Neural crest cell (in vitro differentiated cells): ENCODE measurements around the gene GPATCH8. TPM values are rescaled to one million over a fixed set of nuclear protein-coding genes. Genes with fewer than 3 reads are reported as not detected.

Experiments
- DNase-seq: peaks from one replicate; pipeline ENCODE4 v3.0.0; 2021; ENCODE audit warnings: low read depth, mixed read lengths, low spot score
- H3K27ac Mint-ChIP-seq: one replicate; pipeline ENCODE4 v1.8.0; 2021; ENCODE audit warnings: mild to moderate bottlenecking, mixed read lengths; ENCODE audit not compliant: unreplicated experiment
- H3K27me3 Mint-ChIP-seq: 2 replicates; pipeline ENCODE4 v1.8.0; 2021; ENCODE audit warnings: low read depth, mild to moderate bottlenecking, mixed read lengths
- H3K36me3 Mint-ChIP-seq: 2 replicates; pipeline ENCODE4 v1.8.0; 2021; ENCODE audit warnings: low read depth, mild to moderate bottlenecking, mixed read lengths
- H3K4me1 Mint-ChIP-seq: 2 replicates; pipeline ENCODE4 v1.8.0; 2021; ENCODE audit warnings: mixed read lengths
- H3K4me3 Mint-ChIP-seq: one replicate; pipeline ENCODE4 v1.8.0; 2021; ENCODE audit warnings: mild to moderate bottlenecking, mixed read lengths
- H3K9me3 Mint-ChIP-seq: 2 replicates; pipeline ENCODE4 v1.8.0; 2021; ENCODE audit warnings: mixed read lengths
- total RNA-seq: library from RNA; stranded (reverse); gene quantifications from 2 replicates; pipeline ENCODE4 v1.2.1, GENCODE V29; 2021
- TF ChIP-seq, protein P1 (sequence below): fragments of 200-600 bp; sonication (generic); conservative IDR thresholded peaks from 2 replicates; pipeline ENCODE4 v1.5.0; 2021; ENCODE audit warnings: antibody characterized with exemption, mild to moderate bottlenecking

Gene GPATCH8
- total RNA-seq, 1 donor from 2014 or later = 47.0 TPM

DNA sequence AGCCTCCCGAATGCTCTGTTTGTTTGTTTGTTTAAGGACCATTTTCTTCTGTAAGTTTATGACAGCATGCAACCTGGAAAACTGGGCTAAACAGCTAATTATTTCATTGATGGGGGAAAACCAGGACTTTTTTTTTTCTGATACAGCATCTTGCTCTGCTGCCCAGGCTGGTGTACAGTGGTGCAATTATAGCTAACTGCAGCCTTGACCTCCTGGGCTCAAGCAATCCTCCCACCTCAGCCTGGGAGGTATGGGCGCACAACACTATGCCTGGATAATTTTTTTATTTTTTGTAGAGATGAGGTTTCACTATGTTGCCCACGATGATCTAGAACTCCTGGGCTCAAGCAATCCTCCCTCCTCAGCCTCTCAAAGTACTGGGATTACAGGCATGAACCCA, 37.3 kb downstream of the GPATCH8 start:
- no peak for DNase-seq
- Mint-ChIP-seq H3K36me3 (peaks cover 2% of the 10 kb centered on the region), H3K4me1 (peaks cover 13% of the 10 kb centered on the region), H3K27ac (no peak overlapping the region), H3K4me3 (no peak overlapping the region), H3K9me3 (no peaks in the 10 kb centered on the region), H3K27me3 (no peaks in the 10 kb centered on the region)
- TF ChIP-seq, protein P1, sequence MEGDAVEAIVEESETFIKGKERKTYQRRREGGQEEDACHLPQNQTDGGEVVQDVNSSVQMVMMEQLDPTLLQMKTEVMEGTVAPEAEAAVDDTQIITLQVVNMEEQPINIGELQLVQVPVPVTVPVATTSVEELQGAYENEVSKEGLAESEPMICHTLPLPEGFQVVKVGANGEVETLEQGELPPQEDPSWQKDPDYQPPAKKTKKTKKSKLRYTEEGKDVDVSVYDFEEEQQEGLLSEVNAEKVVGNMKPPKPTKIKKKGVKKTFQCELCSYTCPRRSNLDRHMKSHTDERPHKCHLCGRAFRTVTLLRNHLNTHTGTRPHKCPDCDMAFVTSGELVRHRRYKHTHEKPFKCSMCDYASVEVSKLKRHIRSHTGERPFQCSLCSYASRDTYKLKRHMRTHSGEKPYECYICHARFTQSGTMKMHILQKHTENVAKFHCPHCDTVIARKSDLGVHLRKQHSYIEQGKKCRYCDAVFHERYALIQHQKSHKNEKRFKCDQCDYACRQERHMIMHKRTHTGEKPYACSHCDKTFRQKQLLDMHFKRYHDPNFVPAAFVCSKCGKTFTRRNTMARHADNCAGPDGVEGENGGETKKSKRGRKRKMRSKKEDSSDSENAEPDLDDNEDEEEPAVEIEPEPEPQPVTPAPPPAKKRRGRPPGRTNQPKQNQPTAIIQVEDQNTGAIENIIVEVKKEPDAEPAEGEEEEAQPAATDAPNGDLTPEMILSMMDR = no peak

DNA sequence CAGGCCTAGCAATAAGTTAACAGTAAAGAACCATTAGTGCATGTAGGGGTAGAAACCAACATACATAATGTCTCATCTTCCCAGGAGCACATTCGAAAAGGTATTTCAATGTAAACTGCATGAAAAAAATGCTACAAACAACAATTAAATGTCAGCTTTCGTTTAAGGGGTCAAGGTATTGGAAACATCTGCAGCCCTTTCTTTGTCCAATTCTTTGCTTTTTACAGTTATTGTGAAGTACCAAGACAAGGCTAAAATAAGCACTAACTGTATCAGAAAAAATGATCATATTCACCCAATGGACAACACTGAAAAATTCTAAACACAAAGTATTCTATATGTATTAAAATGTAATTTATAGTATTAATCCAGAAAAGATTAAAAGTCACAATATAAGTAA, 37.9 kb downstream of the GPATCH8 start:
- Mint-ChIP-seq H3K27me3 (no peaks in the 10 kb centered on the region), H3K4me1 (peaks cover 13% of the 10 kb centered on the region), H3K9me3 (no peaks in the 10 kb centered on the region), H3K36me3 (peaks cover 2% of the 10 kb centered on the region), H3K27ac (no peak overlapping the region), H3K4me3 (no peak overlapping the region)
- DNase-seq = no peak
- TF ChIP-seq, protein P1 = no peak

DNA sequence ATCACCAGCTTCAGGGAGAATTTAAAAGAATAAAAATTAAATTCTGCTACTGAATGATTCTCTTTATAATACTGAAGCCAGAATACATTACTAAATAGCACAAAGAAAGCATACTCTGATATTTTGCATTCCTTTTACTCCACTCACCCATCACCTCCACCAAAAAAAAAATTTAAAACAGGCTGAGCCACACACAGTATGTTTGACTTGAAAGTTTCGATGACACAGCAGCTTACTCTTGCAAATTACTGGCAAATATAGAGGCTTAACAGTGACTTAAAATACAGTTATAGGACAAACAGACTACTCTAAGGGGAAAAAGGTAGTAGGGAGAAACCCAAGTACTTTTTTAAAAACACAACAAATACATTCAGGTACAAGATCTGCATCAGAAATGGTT, 39.2 kb downstream of the GPATCH8 start:
- Mint-ChIP-seq H3K36me3 (peaks cover 2% of the 10 kb centered on the region), H3K4me3 (no peak overlapping the region), H3K27me3 (no peaks in the 10 kb centered on the region), H3K9me3 (no peaks in the 10 kb centered on the region), H3K4me1 (peaks cover 13% of the 10 kb centered on the region), H3K27ac (no peak overlapping the region)
- no peak for DNase-seq
- TF ChIP-seq, protein P1 = no peak

DNA sequence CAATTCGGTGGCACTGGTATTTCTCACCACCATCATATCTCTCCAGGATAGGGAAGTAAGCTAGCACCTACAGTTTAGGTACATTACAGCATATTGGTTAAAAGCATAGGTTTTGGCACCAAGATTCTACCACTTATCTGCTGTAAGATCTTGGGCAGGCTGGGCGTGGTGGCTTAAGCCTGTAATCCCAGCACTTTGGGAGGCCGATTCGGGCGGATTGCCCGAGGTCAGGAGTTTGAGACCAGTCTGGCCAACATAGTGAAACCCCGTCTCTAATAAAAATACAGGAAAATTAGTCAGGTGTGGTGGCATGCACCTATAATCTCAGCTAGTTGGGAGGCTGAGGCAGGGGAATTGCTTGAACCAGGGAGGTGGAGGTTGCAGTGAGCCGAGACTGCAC, 51.4 kb downstream of the GPATCH8 start:
- DNase-seq = no peak

DNA sequence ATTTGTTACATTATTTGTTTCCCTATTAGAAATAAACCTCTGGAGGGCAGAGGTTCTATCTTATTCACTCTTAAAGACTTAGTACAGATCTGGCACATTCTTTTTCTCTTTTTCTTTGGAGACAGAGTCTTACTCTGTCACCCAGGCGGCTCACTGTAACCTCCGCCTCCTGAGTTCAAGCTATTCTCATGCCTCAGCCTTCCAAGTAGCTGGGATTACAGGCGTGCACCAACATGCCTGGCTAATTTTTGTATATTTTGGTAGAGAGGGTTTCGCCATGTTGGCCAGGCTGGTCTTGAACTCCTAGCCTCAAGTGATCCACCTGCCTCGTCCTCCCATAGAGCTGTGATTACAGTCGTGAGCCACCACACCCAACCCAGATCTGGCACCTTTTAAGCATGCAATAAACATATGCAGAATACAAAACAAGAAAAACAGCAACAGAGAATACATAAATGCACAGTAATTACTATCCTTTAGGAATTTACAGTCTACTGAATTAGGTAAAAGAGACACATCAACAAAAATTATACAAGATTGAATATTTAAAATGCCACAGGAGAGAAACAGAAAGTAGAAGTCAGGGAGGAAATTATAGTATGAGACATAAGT, 52.1 kb downstream of the GPATCH8 start:
- no peaks in the 10 kb centered on the region for H3K9me3 Mint-ChIP-seq
- no peak overlapping the region for H3K27ac Mint-ChIP-seq
- no peaks in the 10 kb centered on the region for H3K36me3 Mint-ChIP-seq
- no peaks in the 10 kb centered on the region for H3K4me1 Mint-ChIP-seq
- TF ChIP-seq, protein P1 = no peak
- H3K27me3 Mint-ChIP-seq = no peaks in the 10 kb centered on the region
- DNase-seq = no peak
- H3K4me3 Mint-ChIP-seq = no peak overlapping the region

More for the DNA sequence above, 51.4 kb downstream of the GPATCH8 start:
- H3K9me3 Mint-ChIP-seq = no peaks in the 10 kb centered on the region
- H3K36me3 Mint-ChIP-seq = no peaks in the 10 kb centered on the region
- no peaks in the 10 kb centered on the region for H3K4me1 Mint-ChIP-seq
- no peaks in the 10 kb centered on the region for H3K27me3 Mint-ChIP-seq
- no peak overlapping the region for H3K4me3 Mint-ChIP-seq
- H3K27ac Mint-ChIP-seq = no peak overlapping the region
- TF ChIP-seq, protein P1 = no peak
